ENCODE measurements around the gene TAF12.
"Not testable (repeated sequence)": the region's sequence is repeated elsewhere in the genome, so short reads cannot be mapped to it uniquely, and the experiment has no call there.

The TAF12 gene

DNA sequence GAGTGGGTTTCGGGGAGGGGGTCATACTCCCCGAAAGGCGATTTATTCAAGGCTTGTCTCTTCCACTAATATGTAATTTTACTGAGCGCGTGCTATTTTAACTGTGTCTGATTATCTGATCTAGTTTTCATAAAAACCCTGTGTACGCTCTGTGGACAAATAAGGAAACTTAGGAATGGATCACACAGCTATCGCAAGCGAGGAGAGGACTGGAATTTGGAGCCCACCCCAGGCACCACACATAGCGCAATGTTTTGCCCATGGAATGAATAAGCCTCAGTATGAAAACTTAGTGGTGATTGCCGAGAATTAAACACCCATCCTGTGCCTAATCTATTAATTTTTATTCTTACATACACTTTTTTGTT is 60.6 kb downstream of the TAF12 start:
- no peak for DNase-seq (ENCODE audit: low read depth, low spot score)

DNA sequence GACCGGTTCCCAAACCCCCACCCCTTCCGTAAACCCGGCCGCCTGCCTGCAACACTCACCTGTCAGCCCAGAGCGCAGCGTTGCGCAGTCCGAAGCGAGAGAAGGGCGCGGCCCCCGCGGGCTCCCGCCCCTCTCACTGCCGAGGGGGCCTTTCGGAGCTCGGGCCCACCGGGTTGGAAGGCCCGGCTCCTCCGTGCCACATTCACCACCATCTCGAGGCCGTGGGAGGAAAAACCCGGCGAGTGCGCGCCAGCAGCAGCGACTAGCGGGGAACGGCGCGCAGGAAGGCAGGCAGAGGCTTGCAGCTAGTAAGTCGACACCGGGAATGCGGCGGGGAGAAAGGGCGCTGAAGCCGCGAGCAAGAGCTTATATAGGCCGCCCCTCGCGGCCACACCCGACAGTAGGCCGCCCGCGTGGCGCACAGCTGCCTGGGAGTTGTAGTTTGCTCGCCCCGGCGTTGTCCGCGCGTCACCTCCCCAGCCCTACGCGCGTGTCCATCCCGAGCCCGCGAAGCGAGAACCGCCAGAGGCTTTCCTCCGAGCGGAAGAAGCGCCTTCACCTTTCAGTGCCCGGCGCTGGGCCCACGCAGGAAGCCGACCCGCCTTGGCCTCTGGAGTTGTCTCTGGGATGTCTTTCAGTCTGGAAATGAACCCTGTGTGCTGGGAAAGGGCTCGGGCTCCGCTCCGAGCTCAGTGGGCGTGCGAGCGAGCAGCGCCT is 61.2 kb downstream of the TAF12 start:
- peak; percentile 84 for DNase-seq (ENCODE audit: low read depth, low spot score)

DNA sequence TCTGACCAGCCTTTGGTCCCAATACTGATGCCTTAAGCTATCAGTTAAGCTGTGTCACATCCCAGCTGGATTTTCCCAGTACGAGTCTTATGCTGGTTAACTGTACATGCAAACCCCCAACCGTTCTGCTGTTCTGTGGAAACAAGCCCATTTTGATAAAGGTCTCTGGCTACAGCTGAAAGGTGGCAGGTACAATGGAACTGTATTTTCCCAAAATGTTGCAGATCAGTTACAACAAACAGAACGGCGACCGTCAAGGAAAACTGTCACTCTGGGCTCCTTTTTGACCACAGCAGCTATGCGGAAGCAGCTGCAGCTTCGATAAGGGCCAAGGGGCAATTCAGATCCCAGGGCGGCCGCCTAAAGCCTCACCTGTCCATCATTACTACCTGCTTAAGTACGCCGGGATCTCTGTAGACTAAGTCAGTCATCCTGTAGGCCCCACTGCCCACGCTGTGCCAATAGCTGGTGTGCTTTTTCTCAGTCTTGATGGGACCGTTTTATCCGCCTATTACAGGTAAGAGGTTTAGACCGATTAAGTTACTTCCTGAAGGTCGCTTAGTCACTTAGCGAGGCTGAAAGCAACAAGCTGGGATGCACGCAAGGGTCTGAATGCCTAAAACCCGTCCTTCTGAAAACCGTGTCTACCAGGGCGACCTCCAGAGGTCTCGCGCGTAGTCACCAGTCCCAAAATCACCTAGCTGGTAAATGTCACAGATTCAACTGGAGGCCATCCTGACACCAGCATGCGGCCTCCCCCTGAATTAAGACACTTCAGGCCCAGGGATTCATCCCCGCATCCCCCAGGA is 61.9 kb downstream of the TAF12 start:
- DNase-seq (ENCODE audit: low read depth, low spot score) = no peak

DNA sequence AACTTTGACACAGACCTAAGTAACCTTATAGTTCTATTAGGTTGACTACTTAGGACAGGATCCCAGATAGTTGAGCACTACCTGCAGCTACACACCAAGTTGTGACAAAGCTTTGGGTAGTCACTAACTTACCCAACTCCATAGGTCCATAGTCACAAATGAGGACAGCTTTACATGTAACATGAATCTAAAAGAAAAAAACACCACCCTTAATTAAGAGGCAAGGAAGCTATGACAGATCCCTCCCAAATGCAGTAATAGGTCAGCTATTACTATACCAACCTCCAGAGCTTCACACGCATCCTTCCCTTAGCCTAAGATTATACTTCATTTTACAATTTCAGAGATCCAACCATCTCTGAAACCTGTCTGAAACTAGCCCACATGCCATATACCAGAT is 63.5 kb downstream of the TAF12 start:
- DNase-seq (ENCODE audit: low read depth, low spot score) = no peak

GRCh38 chr1:28578696-28579218 is 64.1 kb downstream of the TAF12 start:
- DNase-seq (ENCODE audit: low read depth, low spot score) = no peak

DNA sequence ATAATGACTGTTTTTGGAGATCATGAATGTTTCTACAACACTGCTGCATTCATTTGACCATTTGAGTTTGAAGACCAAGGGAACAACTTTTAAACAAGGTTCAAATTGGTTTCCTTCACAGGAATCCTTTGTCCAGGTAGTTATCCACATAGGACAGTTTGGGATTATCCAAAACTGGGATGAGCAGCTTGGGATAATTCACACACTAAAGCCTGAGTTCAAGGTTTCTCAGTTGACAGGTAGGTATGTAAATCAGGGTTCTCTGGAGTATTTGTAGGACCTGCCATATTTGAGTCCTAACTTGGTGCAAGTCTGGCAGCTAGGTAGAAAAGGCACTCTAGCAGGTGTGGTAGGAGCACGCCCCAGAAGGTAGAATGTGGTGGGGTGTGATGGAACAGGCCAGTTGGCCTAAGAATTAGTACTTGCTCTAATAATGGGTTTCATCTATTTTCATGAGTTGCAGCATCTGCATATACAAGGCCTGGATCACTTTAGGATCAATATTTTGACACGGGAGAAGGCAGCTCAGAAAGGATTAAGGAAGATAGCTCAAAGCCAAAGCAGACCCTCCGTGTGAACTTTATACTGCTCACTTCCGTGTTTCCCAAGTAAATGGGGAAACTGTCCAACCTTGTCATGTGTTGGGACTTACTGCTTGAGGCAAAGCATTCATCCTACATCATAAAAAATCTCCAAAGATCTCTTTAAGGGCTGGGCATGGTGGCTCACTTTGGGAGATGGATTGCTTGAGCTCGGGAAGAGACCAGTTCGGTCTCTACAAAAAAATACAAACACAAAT is 64.9 kb downstream of the TAF12 start:
- no peak for DNase-seq (ENCODE audit: low read depth, low spot score)

DNA sequence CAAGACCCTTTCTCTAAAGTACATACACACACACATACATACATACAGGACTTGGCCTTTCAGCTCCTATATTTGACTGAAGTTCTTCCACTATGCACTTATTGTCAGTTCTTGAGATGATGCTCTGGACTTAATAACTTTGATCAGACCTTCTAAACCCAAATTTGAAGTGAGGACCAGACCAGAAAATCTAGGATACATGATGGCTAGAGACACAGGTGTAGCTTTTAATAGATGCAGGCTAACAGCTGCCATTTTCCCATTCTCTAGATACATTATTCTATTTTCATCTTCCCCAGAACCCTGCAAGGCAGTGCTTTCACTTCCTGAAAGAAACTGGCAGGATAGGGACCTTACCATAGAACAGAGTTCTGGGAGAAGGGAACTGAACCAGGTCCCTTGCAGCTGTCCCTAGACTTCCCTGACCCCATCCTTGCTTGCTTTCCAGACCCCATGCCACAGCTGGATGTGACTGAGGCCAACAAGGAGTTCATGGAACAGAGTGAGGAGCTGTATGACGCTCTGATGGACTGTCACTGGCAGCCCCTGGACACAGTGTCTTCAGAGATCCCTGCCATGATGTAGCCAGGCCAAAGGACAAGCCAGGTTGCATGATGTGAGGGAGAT is 65.7 kb downstream of the TAF12 start:
- no peak for DNase-seq (ENCODE audit: low read depth, low spot score)

DNA sequence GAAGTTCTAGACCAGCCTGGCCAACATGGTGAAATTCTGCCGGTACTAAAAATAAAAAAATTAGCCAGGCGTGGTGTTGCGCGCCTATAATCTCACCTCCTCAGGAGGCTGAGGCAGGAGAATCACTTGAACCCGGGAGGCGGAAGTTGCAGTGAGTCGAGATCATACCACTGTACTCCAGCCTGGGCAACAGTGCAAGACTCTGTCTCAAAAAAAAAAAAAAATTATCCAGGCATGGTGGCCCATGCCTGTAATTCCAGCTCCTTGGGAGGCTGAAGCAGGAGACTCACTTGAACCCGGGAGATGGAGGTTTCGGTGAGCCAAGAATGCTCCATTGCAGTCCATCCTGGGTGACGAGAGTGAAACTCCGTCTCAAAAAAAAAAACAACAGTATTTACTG is 69.3 kb downstream of the TAF12 start:
- DNase-seq (ENCODE audit: low read depth, low spot score) = no peak

DNA sequence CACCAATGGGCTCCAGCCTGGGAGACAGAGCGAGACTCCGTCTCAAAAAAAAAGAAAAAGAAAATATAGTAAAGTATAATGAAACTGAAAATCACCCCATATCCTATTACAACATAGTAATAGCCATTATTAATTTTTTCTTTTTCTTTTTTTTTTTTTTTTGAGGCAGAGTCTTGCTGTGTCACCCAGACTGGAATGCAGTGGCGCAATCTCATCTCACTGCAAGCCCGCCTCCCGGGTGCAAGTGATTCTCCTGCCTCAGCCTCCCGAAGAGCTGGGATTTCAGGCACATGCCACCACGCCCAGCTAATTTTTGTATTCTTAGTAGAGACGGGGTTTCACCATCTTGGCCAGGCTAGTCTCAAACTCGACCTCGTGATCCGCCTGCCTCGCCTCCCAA is 70.0 kb downstream of the TAF12 start:
- DNase-seq (ENCODE audit: low read depth, low spot score) = not testable (repeated sequence)

GRCh38 chr1:28571911-28572310 is 71.0 kb downstream of the TAF12 start:
- no peak for DNase-seq (ENCODE audit: low read depth, low spot score)

- no peak for DNase-seq (ENCODE audit: low read depth, low spot score)
Measured at GRCh38 chr1:28566931-28567330, 75.9 kb downstream of the TAF12 start.

DNA sequence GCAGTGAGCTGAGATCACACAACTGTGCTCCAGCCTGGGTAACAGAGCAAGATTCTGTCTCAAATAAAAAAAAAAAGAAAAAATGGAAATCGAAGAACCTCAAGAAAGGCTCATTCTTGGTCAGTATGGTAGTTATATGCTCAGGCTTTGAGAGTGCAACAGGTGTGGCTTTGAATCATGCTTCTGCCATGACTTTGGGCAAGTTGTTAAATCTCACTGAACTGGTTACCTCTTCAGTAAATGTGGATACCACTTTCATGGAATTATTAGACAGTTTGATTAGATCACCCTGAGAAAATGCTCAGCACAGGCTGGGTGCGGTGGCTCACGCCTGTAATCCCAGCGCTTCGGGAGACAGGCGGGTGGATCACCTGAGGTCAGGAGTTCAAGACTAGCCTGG is 77.1 kb downstream of the TAF12 start:
- no peak for DNase-seq (ENCODE audit: low read depth, low spot score)

DNA sequence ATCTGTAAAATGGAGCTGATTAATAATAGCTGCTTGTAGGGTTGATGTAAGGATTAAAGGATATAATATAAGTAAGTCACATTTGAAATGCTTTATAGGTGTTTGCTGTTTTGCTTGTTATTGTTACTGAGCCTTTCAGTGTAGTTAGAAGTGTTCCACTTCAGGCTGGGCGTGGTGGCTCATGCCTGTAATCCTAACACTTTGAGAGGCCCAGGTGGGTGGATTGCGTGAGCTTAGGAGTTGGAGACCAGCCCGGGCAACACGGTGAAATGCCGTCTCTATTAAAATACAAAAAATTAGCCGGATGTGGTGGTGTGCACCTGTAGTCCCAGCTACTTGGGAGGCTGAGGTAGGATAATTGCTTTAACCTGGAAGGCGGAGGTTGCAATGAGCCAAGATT is 77.8 kb downstream of the TAF12 start:
- DNase-seq (ENCODE audit: low read depth, low spot score) = no peak

DNA sequence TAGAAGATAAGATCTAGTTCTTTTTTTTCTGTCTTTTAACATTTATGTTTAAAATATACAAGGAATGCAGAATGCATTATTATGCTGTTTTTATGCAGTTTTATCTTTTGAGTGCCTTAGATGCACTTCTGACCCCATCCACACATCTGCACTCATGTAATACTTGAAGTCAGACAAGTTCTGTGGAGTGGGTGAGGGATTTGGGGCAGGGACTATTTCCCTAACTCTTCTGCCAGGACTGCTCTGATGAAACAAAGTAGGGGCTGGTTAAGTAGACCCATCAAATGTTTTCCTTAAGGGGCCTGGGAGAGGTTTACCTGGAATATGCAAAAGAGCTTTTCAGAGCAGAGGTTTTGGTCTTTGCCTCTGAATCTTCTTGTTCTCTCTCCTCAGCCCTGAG is 78.6 kb downstream of the TAF12 start:
- no peak for DNase-seq (ENCODE audit: low read depth, low spot score)

- no peak for DNase-seq (ENCODE audit: low read depth, low spot score)
Measured at GRCh38 chr1:28560886-28561285, 82.0 kb downstream of the TAF12 start.

All from activated naive CD8-positive, alpha-beta T cell treated with anti-CD3 and anti-CD28 coated beads, Interleukin-2, amount 50 U/mL, for 16 hours (primary cell).